Ovary (tissue), 9 donors: ENCODE data around the gene SKIL. TPM values are rescaled to one million over a fixed set of nuclear protein-coding genes. Genes with fewer than 3 reads are reported as not detected.

Experiments used
- DNase-seq, 5 donors: peaks; one replicate each; pipeline ENCODE4 v3.0.0-alpha.2; 2019 to 2020
- H3K27ac ChIP-seq, 2 donors: fragments of 200-600 bp; one replicate each; pipeline versions ENCODE4 v1.5.1 to v1.8.0; 2019 to 2022
- H3K27me3 ChIP-seq: fragments of 200-600 bp; one replicate; pipeline ENCODE4 v1.8.0; 2022
- H3K36me3 ChIP-seq: fragments of 200-600 bp; sonication (generic); one replicate; pipeline ENCODE4 v1.5.1; 2019
- H3K4me1 ChIP-seq: one replicate; pipeline ENCODE4 v1.8.1; 2013; ENCODE audit warnings: mild to moderate bottlenecking, moderate library complexity; ENCODE audit not compliant: insufficient read depth
- H3K4me3 ChIP-seq: fragments of 200-600 bp; sonication (generic); one replicate; pipeline ENCODE4 v1.5.1; 2017
- H3K9me3 ChIP-seq, 2 donors: fragments of 200-600 bp in 1 of 2; sonication (generic) in 1 of 2; one replicate each; pipeline versions ENCODE4 v1.5.1 to v1.8.1; 2013 to 2019; ENCODE audit warnings: mild to moderate bottlenecking in 1 of 2, moderate library complexity in 1 of 2
- CTCF ChIP-seq, 3 donors: fragments of 450-650 bp in 2 of 3; fragments of 200-600 bp in 1 of 3; IDR thresholded peaks; one replicate each; pipeline versions ENCODE4 v1.5.1 to v1.8.0; 2016 to 2022; ENCODE audit warnings: antibody characterized with exemption in 3 of 3, mild to moderate bottlenecking in 1 of 3
- EP300 ChIP-seq: sonication (generic); formaldehyde crosslinking; IDR thresholded peaks from one replicate; pipeline ENCODE4 v1.6.1; 2017; ENCODE audit warnings: antibody characterized with exemption
- POLR2A ChIP-seq: fragments of 450-650 bp; IDR thresholded peaks from one replicate; pipeline ENCODE4 v1.6.1; 2017; ENCODE audit warnings: antibody characterized with exemption, mild to moderate bottlenecking, moderate library complexity
- WGBS, 3 donors: extraction: QIAGEN DNeasy Blood & Tissue Kit in 1 of 3; methylation state at CpG; one replicate each; pipeline versions ENCODE4 v1.1.5 to v1.1.7; 2013 to 2017; 5-methylcytosine and 5-hydroxymethylcytosine counted together
- intact Hi-C, 4 donors: fragments of 100-400 bp; cut with DNase I; formaldehyde crosslinking; loops; one replicate each; pipeline versions ENCODE4 v1.11.0 to v1.15.1; 2022 to 2023
- polyA plus RNA-seq, 2 donors: library from polyadenylated mRNA; stranded (reverse); fragments of 200-250 nt in 1 of 2; fragments of 350-450 nt in 1 of 2; fragmentation: Illumina TruSeq in 1 of 2; extraction: RNeasy Lipid Tissue Mini Kit (QIAGEN cat#74804) in 1 of 2; gene quantifications; one replicate each; pipeline ENCODE4 v1.2.3, GENCODE V29; 2013 to 2014
- total RNA-seq, 7 donors: library from RNA; depleted of rRNA in 2 of 7; stranded (reverse); fragments of >200 nt in 2 of 7; fragmentation: NEBNext Ultra II Directional in 3 of 7; extraction: Animal tissue kit (Norgen Biotek cat#: 25700) in 3 of 7; gene quantifications; one replicate each; pipeline versions ENCODE4 v1.1.0 to v1.2.4, GENCODE V29; 2016 to 2023
- donor health status: DM: no; HTN: no; CAD: no; lungs with moderate emphysema.
- donor health status: DM: no; HTN: no; CAD: no.
- donor health status: Bipolar disorder and iron deficiency.
- donor health status: DM: yes; HTN: yes; CAD: no.
- donor health status: DM: no; HTN: no; CAD: no.
- donor health status: DM: yes; HTN: yes; CAD: no.

Gene SKIL
- total and polyA plus RNA-seq, 9 donors = 8.2 to 57.8 (median 47.4) TPM

GRCh38 chr3:170437696-170438407 is 80.3 kb downstream of the SKIL start:
- H3K4me3 ChIP-seq = no peak overlapping the region
- intact Hi-C loops = no loop called here
- no peaks in the 10 kb centered on the region for H3K9me3 ChIP-seq
- no peaks in the 10 kb centered on the region for H3K27me3 ChIP-seq
- peak overlapping the region in 1 of 2 donors; percentile 30 for H3K27ac ChIP-seq
- DNase-seq = no peak
- H3K4me1 ChIP-seq = peaks cover 2% of the 10 kb centered on the region
- TF ChIP-seq POLR2A (no peak), CTCF (IDR thresholded peaks at IDR 0.05) (no peak), EP300 (no peak)
- H3K36me3 ChIP-seq = no peaks in the 10 kb centered on the region
- 70 to 76% (median 74%) methylated on average over 10 of the region's 10 CpGs for WGBS, 3 donors

- no peaks in the 10 kb centered on the region for H3K27me3 ChIP-seq
- H3K36me3 ChIP-seq = no peaks in the 10 kb centered on the region
- no peak for DNase-seq
- no peak overlapping the region for H3K27ac ChIP-seq
- TF ChIP-seq CTCF (IDR thresholded peaks at IDR 0.05) = no peak
- no peak for TF ChIP-seq EP300
- TF ChIP-seq POLR2A = no peak
- peaks cover 2% of the 10 kb centered on the region for H3K4me1 ChIP-seq
- no peaks in the 10 kb centered on the region for H3K9me3 ChIP-seq
- 87 to 90% (median 88%) methylated on average over 1 of the region's 1 CpG for WGBS, 3 donors
- intact Hi-C loops = no loop called here
- no peak overlapping the region for H3K4me3 ChIP-seq
Measured at GRCh38 chr3:170438836-170439235, 81.3 kb downstream of the SKIL start.

GRCh38 chr3:170440344-170440743 is 82.8 kb downstream of the SKIL start:
- Histone ChIP-seq H3K4me1 (peaks cover 2% of the 10 kb centered on the region), H3K4me3 (no peak overlapping the region), H3K27me3 (no peaks in the 10 kb centered on the region), H3K27ac (no peak overlapping the region), H3K36me3 (no peaks in the 10 kb centered on the region), H3K9me3 (no peaks in the 10 kb centered on the region)
- no peak for TF ChIP-seq EP300
- intact Hi-C loops = no loop called here
- no peak for DNase-seq
- 95 to 98% (median 98%) methylated on average over 2 of the region's 2 CpGs for WGBS, 3 donors

- WGBS, 3 donors = 95 to 98% (median 96%) methylated on average over 4 of the region's 4 CpGs
- H3K36me3 ChIP-seq = no peaks in the 10 kb centered on the region
- H3K27ac ChIP-seq = no peak overlapping the region
- TF ChIP-seq CTCF (IDR thresholded peaks at IDR 0.05) = no peak
- TF ChIP-seq EP300 = no peak
- no peak for TF ChIP-seq POLR2A
- intact Hi-C loops = no loop called here
- H3K9me3 ChIP-seq = no peaks in the 10 kb centered on the region
- DNase-seq = no peak
- no peaks in the 10 kb centered on the region for H3K27me3 ChIP-seq
- peaks cover 2% of the 10 kb centered on the region for H3K4me1 ChIP-seq
- no peak overlapping the region for H3K4me3 ChIP-seq
Measured at GRCh38 chr3:170441412-170441811, 83.9 kb downstream of the SKIL start.

GRCh38 chr3:170442947-170443346 is 85.4 kb downstream of the SKIL start:
- no peaks in the 10 kb centered on the region for H3K36me3 ChIP-seq
- no peak overlapping the region for H3K27ac ChIP-seq
- peaks cover 2% of the 10 kb centered on the region for H3K4me1 ChIP-seq
- H3K4me3 ChIP-seq = no peak overlapping the region
- intact Hi-C loops = no loop called here
- no peaks in the 10 kb centered on the region for H3K9me3 ChIP-seq
- DNase-seq = no peak
- TF ChIP-seq EP300 (no peak), CTCF (IDR thresholded peaks at IDR 0.05) (no peak), POLR2A (no peak)
- H3K27me3 ChIP-seq = no peaks in the 10 kb centered on the region
